K562 (cell line): ENCODE measurements around the gene JMY. TPM values are rescaled to one million over a fixed set of nuclear protein-coding genes. Genes with fewer than 3 reads are reported as not detected.

Experiments
- ATAC-seq: fragments of 200-7000 bp; cut with Tn5 transposase; 3 replicates; pipeline ENCODE4 v1.9.1; 2020; ENCODE audit warnings: moderate library complexity
- BruUV-seq: library from RNA; stranded (reverse); fragments of 400-500 nt; replicated peaks from 2 replicates; lab custom pipeline; 2021; lab: Mats Ljungman, UMichigan
- CTCF ChIA-PET: fragments of 300-600 bp; formaldehyde crosslinking; extraction: SDS; loops from one replicate; lab custom pipeline; 2021; ENCODE audit warnings: low intra/inter-chr PET ratio; lab: Yijun Ruan, JAX
- POLR2A ChIA-PET: fragments of 300-600, 350-650 bp; sonication (Branson Sonifier 250); formaldehyde crosslinking; extraction: SDS; loops from one replicate; lab custom pipeline; 2021; ENCODE audit warnings: antibody characterized with exemption, inconsistent platforms; lab: Yijun Ruan, JAX
- DNase-seq, 4 experiments: peaks; one replicate each; pipeline versions ENCODE4 v3.0.0 to v3.0.0-alpha.2; 2011 to 2018; ENCODE audit warnings: low spot score in 3 of 4, mixed read lengths in 3 of 4; ENCODE audit errors: extremely low read depth in 1 of 4
- FAIRE-seq: peaks from 2 replicates; lab custom pipeline; 2011; peaks lifted over from hg19 to GRCh38; lab: Jason Lieb, UNC
- H2AFZ ChIP-seq: 2 replicates; pipeline ENCODE4 v1.6.0; 2011; ENCODE audit warnings: low read depth, low read length, control low read depth, inconsistent platforms
- H3K27ac ChIP-seq: fragments of 200-600 bp; 3 replicates; pipeline ENCODE4 v1.8.0; 2011; ENCODE audit warnings: low read depth, mild to moderate bottlenecking, control low read depth, inconsistent platforms, low read length, moderate library complexity, mixed read lengths; ENCODE audit errors: extremely low read depth
- H3K27me3 ChIP-seq, 2 experiments: fragments of 300-600 bp in 1 of 2; 2 replicates in 1 of 2; 3 replicates in 1 of 2; pipeline versions ENCODE4 v1.6.0 to v1.8.0; 2011; ENCODE audit warnings: inconsistent platforms in 2 of 2, low read length in 2 of 2, mild to moderate bottlenecking in 1 of 2, mixed read lengths in 1 of 2, moderate library complexity in 1 of 2; ENCODE audit not compliant: control insufficient read depth in 2 of 2, insufficient read depth in 2 of 2
- H3K36me3 ChIP-seq: fragments of 300-600 bp; 3 replicates; pipeline ENCODE4 v1.8.0; 2011; ENCODE audit warnings: mild to moderate bottlenecking, low read length, inconsistent platforms; ENCODE audit not compliant: control insufficient read depth, insufficient read depth
- H3K4me1 ChIP-seq, 2 experiments: fragments of 200-600 bp in 1 of 2; replicated peaks in 1 of 2; 2 replicates in 1 of 2; 3 replicates in 1 of 2; pipeline versions ENCODE4 v1.5.1 to v1.8.0; 2011; ENCODE audit warnings: inconsistent platforms in 2 of 2, low read length in 2 of 2, mild to moderate bottlenecking in 1 of 2, mixed read lengths in 1 of 2, moderate library complexity in 1 of 2; ENCODE audit not compliant: control insufficient read depth in 2 of 2, insufficient read depth in 2 of 2
- H3K4me2 ChIP-seq: 2 replicates; pipeline ENCODE4 v1.6.1; 2011; ENCODE audit warnings: low read length, control low read depth, inconsistent platforms, mixed read lengths; ENCODE audit not compliant: insufficient read depth
- H3K4me3 ChIP-seq: fragments of 200-600 bp; sonication (generic), shearing (Covaris generic); 2 replicates; pipeline ENCODE4 v1.5.1; 2016; ENCODE audit warnings: control low read depth, inconsistent platforms
- H3K79me2 ChIP-seq: fragments of 200-600 bp; 3 replicates; pipeline ENCODE4 v1.8.0; 2011; ENCODE audit warnings: low read length, inconsistent platforms; ENCODE audit not compliant: control insufficient read depth, insufficient read depth
- H3K9ac ChIP-seq, 2 experiments: 2 replicates each; pipeline versions ENCODE4 v1.6.0 to v1.6.1; 2011; ENCODE audit warnings: low read depth in 2 of 2, low read length in 2 of 2, control low read depth in 1 of 2, inconsistent platforms in 1 of 2, mild to moderate bottlenecking in 1 of 2, mixed read lengths in 1 of 2; ENCODE audit not compliant: insufficient read depth in 1 of 2
- H3K9me1 ChIP-seq: one replicate; pipeline ENCODE4 v1.6.0; 2011; ENCODE audit warnings: inconsistent platforms, mild to moderate bottlenecking, low read length, moderate library complexity; ENCODE audit not compliant: control insufficient read depth, insufficient read depth
- H3K9me3 ChIP-seq: replicated peaks from 2 replicates; pipeline ENCODE4 v1.5.1; 2011; ENCODE audit warnings: low read depth, low read length, inconsistent platforms; ENCODE audit not compliant: control insufficient read depth, insufficient read depth
- H4K20me1 ChIP-seq: replicated peaks from 2 replicates; pipeline ENCODE4 v1.6.1; 2011; ENCODE audit warnings: low read length, inconsistent platforms, mixed read lengths; ENCODE audit not compliant: control insufficient read depth, insufficient read depth
- XRCC5 ChIP-seq: fragments of 200-400 bp; formaldehyde crosslinking; IDR thresholded peaks from 2 replicates; pipeline ENCODE4 v1.6.1; 2017; ENCODE audit warnings: low read depth, mild to moderate bottlenecking, low read length
- ZBTB1 ChIP-seq: sonication (generic); formaldehyde crosslinking; IDR thresholded peaks from 2 replicates; pipeline ENCODE4 v1.8.1; 2023; ENCODE audit warnings: missing genetic modification reagents, low read depth, mild to moderate bottlenecking, borderline replicate concordance
- ZKSCAN1 ChIP-seq: fragments of 150-350 bp; IDR thresholded peaks from 2 replicates; pipeline ENCODE4 v1.6.1; 2016; ENCODE audit warnings: low read depth, low read length
- ZNF668 ChIP-seq: fragments of 250-450 bp; sonication (Bioruptor Pico); IDR thresholded peaks from 2 replicates; pipeline ENCODE4 v1.8.0; 2022; ENCODE audit warnings: mild to moderate bottlenecking, inconsistent platforms
- WGBS: fragments of 100-300 bp; shearing (Covaris generic); methylation state at CpG from one replicate; pipeline ENCODE4 v1.1.6; 2016; ENCODE audit warnings: low coverage, mixed read lengths; ENCODE audit not compliant: insufficient coverage; ENCODE audit errors: missing lambda C conversion rate; 5-methylcytosine and 5-hydroxymethylcytosine counted together
- in situ Hi-C: fragments of 300-500 bp; cut with MboI; formaldehyde crosslinking; loops from 4 replicates; pipeline ENCODE4 v1.15.0; 2018; ENCODE audit warnings: inconsistent platforms, mixed read lengths
- intact Hi-C: fragments of 100-400 bp; cut with micrococcal nuclease; formaldehyde crosslinking; loops from 2 replicates; pipeline ENCODE4 v1.14.2; 2022
- polyA plus RNA-seq, 8 experiments: library from polyadenylated mRNA; depleted of rRNA in 4 of 8; stranded (reverse) in 5 of 8; unstranded in 3 of 8; fragments of >200 nt; fragmentation: Nextera tagmentation in 2 of 8; fragmentation: Illumina TruSeq in 1 of 8; extraction: Ambion mirVana in 2 of 8; extraction: Trizol in 1 of 8; gene quantifications; 2 replicates each; pipeline versions ENCODE4 v1.2.1 to v1.2.3, GENCODE V29; 2011 to 2014; ENCODE audit warnings: inconsistent platforms in 1 of 8, missing spikeins in 1 of 8
- total RNA-seq, 7 experiments: library from RNA; depleted of rRNA in 6 of 7; stranded (reverse); fragments of >200 nt in 6 of 7; fragmentation: Illumina TruSeq in 2 of 7; extraction: Trizol in 2 of 7; gene quantifications; 2 replicates each; pipeline versions ENCODE4 v1.2.1 to v1.2.3, GENCODE V29; 2011 to 2021; ENCODE audit warnings: low replicate concordance in 1 of 7
- TF ChIP-seq, protein P1 (sequence below): fragments of 450-650 bp; IDR thresholded peaks from 2 replicates; pipeline ENCODE4 v1.6.1; 2018; ENCODE audit not compliant: partially characterized antibody
- TF ChIP-seq, protein P2 (sequence below): IDR thresholded peaks from 2 replicates; pipeline ENCODE4 v1.6.1; 2011; ENCODE audit warnings: borderline replicate concordance, low read depth, mild to moderate bottlenecking, moderate library complexity, low read length; ENCODE audit not compliant: insufficient read depth, poor library complexity, severe bottlenecking
- TF ChIP-seq, protein P3 (sequence below), 2 experiments: fragments of 450-650 bp; IDR thresholded peaks; 2 replicates each; pipeline ENCODE4 v1.6.1; 2016

JMY gene
- total and polyA plus RNA-seq, 9 of the 15 experiments (the other 6 are each of a cell fraction or from before 2014, with no cell fraction given), result 1.1 to 5.5 (median 3.7) TPM

DNA sequence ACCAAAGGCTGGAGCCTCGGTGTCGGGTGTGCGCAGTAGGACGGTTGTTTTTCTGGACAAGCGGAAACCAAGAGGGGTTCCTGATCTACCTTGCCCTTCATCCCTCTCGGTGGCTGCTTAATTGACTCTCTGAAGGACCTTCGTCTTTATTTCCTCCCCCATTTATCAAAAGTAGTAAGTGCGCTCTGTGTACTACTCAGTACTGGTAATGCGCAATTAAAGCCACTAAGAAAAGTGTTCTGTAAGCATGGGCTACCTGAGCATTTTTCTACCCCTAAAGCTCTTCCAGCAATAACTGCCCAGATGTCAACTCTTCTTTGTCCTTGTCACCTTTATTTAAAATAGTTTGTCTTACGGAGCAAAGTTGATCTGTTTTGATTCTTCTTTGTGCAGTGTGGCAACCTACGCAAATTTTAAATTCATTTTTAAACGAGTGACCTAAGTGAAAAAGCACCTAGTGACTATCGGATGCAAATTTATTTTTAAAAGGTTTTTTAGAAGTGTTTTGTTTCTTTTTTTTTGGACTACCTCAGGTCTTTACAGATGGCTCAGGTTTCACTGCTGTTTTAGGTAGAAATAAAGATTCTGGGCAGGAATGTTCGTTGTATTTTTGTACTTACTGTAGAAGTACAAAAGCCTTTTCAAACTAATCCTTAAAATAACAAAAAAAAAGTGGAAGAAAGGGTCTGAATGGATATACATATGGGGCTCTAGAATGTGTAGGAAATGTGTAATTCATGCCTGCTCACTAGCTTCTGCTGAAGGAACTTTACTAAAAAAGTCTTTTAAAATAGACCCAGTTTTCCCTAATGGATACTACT is 2.0 kb downstream of the JMY start:
- intact Hi-C loops (loop anchor here (5.0 kb wide), 2 partner anchors 106 to 274 kb away; partner anchors contain the start of gene HOMER1), in situ Hi-C loops (no loop called here)
- Histone ChIP-seq H4K20me1 (no peaks in the 10 kb centered on the region), H3K4me1 (peaks cover 0 to 20% of the 10 kb centered on the region in 2 experiments; a peak in 3 of 5 replicates), H3K36me3 (no peaks in the 10 kb centered on the region), H3K27ac (peak overlapping the region; percentile 73), H3K9me3 (no peaks in the 10 kb centered on the region), H2AFZ (peak overlapping the region; percentile 94), H3K4me3 (peak overlapping the region; percentile 52), H3K79me2 (peaks cover 58% of the 10 kb centered on the region), H3K9ac (peak overlapping the region; percentile 74 to 94), H3K4me2 (peak overlapping the region; percentile 80), H3K9me1 (no peaks in the 10 kb centered on the region), H3K27me3 (no peaks in the 10 kb centered on the region)
- ChIA-PET POLR2A (interaction anchor here (0.6 to 2.4 kb wide), 9 partner anchors 11 to 231 kb away, joined by 3 to 16 read pairs (median 4); no protein-coding TSS in a partner anchor), CTCF (no interaction called here)
- peak; percentile 16 for ATAC-seq
- FAIRE-seq, result peak; percentile 75
- 1% methylated on average over 14 of the region's 14 CpGs for WGBS
- DNase-seq, result no peak
- TF ChIP-seq ZBTB1 (CRISPR knock-in tag), result 0 out of 2 replicates have a peak, but pooled peaks have one; percentile 47
- TF ChIP-seq, protein P1, sequence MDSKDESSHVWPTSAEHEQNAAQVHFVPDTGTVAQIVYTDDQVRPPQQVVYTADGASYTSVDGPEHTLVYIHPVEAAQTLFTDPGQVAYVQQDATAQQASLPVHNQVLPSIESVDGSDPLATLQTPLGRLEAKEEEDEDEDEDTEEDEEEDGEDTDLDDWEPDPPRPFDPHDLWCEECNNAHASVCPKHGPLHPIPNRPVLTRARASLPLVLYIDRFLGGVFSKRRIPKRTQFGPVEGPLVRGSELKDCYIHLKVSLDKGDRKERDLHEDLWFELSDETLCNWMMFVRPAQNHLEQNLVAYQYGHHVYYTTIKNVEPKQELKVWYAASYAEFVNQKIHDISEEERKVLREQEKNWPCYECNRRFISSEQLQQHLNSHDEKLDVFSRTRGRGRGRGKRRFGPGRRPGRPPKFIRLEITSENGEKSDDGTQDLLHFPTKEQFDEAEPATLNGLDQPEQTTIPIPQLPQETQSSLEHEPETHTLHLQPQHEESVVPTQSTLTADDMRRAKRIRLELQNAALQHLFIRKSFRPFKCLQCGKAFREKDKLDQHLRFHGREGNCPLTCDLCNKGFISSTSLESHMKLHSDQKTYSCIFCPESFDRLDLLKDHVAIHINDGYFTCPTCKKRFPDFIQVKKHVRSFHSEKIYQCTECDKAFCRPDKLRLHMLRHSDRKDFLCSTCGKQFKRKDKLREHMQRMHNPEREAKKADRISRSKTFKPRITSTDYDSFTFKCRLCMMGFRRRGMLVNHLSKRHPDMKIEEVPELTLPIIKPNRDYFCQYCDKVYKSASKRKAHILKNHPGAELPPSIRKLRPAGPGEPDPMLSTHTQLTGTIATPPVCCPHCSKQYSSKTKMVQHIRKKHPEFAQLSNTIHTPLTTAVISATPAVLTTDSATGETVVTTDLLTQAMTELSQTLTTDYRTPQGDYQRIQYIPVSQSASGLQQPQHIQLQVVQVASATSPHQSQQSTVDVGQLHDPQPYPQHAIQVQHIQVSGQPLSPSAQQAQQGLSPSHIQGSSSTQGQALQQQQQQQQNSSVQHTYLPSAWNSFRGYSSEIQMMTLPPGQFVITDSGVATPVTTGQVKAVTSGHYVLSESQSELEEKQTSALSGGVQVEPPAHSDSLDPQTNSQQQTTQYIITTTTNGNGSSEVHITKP, result peak; percentile 48
- TF ChIP-seq XRCC5, result 0 out of 2 replicates have a peak, but pooled peaks have one; percentile 11
- TF ChIP-seq ZKSCAN1, result peak; percentile 55; the same call in 1 of the 2 replicates
- no peak for TF ChIP-seq ZNF668 (CRISPR knock-in tag)
- TF ChIP-seq, protein P2, sequence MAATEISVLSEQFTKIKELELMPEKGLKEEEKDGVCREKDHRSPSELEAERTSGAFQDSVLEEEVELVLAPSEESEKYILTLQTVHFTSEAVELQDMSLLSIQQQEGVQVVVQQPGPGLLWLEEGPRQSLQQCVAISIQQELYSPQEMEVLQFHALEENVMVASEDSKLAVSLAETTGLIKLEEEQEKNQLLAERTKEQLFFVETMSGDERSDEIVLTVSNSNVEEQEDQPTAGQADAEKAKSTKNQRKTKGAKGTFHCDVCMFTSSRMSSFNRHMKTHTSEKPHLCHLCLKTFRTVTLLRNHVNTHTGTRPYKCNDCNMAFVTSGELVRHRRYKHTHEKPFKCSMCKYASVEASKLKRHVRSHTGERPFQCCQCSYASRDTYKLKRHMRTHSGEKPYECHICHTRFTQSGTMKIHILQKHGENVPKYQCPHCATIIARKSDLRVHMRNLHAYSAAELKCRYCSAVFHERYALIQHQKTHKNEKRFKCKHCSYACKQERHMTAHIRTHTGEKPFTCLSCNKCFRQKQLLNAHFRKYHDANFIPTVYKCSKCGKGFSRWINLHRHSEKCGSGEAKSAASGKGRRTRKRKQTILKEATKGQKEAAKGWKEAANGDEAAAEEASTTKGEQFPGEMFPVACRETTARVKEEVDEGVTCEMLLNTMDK, result no peak
- TF ChIP-seq, protein P3, sequence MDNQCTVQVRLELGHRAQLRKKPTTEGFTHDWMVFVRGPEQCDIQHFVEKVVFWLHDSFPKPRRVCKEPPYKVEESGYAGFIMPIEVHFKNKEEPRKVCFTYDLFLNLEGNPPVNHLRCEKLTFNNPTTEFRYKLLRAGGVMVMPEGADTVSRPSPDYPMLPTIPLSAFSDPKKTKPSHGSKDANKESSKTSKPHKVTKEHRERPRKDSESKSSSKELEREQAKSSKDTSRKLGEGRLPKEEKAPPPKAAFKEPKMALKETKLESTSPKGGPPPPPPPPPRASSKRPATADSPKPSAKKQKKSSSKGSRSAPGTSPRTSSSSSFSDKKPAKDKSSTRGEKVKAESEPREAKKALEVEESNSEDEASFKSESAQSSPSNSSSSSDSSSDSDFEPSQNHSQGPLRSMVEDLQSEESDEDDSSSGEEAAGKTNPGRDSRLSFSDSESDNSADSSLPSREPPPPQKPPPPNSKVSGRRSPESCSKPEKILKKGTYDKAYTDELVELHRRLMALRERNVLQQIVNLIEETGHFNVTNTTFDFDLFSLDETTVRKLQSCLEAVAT (IDR thresholded peaks at IDR 0.05), result 0 out of 4 replicates have a peak, but pooled peaks of 1 of the 2 experiments have one; percentile 1
- TSS peak; percentile 30 for BruUV-seq
